ENCODE data around the gene LRP5. TPM values are rescaled to one million over a fixed set of nuclear protein-coding genes. Genes with fewer than 3 reads are reported as not detected.

Gene LRP5
- total and polyA plus RNA-seq, 10 donors = 3.9 to 21.8 (median 14.1) TPM

DNA sequence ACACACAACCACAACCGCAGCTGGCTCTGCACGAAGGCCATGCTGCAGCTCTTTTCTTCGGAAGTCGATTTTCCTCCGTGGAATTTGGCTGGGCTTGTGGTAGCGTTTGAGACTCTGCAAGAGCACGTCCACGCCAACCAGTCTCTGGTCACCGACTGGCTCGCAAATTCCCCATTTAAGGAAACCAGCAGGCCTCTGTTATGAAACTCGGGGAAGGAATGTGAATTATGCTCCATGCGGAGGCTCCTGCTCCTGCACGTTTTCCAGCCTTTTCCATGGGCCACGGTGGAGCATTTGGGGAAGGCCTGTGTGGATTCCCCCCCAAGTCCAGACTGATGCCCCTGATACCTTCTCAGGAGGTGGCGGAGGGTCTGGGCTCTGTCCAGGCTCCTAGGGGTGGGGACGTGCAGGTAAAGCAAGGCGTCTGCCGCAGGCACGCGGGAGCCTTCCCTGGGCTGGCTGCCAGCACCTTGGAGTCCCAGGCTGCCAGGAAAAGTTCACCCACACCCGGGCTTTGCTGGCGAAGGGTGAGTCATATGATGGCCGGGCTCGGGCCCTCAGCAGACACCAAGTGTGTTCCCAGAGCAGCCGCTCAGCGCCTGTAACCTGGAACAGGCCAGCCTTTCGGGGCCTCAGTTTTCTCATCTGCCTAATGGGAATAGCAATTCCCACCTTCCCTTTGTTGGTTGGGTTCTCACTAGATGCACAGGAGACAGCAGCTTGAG, 41.9 kb downstream of the LRP5 start:
- Histone ChIP-seq H3K27me3 (replicated peaks in 1 of 7) (no peaks in the 10 kb centered on the region), H3K4me3 (no peak overlapping the region), H3K9me3 (peaks cover 0 to 3% (median 0%) of the 10 kb centered on the region in 8 donors), H3K36me3 (peaks cover 0 to 7% (median 0%) of the 10 kb centered on the region in 6 donors), H3K27ac (peak overlapping the region in 7 of 8 donors; percentile 54 to 71 (median 64)), H3K4me1 (peaks cover 0 to 22% (median 0%) of the 10 kb centered on the region in 6 donors)
- TF ChIP-seq, protein P1, sequence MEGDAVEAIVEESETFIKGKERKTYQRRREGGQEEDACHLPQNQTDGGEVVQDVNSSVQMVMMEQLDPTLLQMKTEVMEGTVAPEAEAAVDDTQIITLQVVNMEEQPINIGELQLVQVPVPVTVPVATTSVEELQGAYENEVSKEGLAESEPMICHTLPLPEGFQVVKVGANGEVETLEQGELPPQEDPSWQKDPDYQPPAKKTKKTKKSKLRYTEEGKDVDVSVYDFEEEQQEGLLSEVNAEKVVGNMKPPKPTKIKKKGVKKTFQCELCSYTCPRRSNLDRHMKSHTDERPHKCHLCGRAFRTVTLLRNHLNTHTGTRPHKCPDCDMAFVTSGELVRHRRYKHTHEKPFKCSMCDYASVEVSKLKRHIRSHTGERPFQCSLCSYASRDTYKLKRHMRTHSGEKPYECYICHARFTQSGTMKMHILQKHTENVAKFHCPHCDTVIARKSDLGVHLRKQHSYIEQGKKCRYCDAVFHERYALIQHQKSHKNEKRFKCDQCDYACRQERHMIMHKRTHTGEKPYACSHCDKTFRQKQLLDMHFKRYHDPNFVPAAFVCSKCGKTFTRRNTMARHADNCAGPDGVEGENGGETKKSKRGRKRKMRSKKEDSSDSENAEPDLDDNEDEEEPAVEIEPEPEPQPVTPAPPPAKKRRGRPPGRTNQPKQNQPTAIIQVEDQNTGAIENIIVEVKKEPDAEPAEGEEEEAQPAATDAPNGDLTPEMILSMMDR (IDR thresholded peaks at IDR 0.05 in 8 of 11, conservative IDR thresholded peaks at IDR 0.05 in 3 of 11) = no peak
- TF ChIP-seq POLR2A (IDR thresholded peaks at IDR 0.05) (no peak), POLR2AphosphoS5 (IDR thresholded peaks at IDR 0.05) (peak in 1 of 3 donors; percentile 50)
- DNase-seq = no peak
- intact Hi-C loops (cut with DNase I; ENCODE audit: low total_unique reads) = no loop called here
- WGBS, 5 donors = 79 to 83% (median 80%) methylated on average over 23 to 27 of the region's 27 CpGs

DNA sequence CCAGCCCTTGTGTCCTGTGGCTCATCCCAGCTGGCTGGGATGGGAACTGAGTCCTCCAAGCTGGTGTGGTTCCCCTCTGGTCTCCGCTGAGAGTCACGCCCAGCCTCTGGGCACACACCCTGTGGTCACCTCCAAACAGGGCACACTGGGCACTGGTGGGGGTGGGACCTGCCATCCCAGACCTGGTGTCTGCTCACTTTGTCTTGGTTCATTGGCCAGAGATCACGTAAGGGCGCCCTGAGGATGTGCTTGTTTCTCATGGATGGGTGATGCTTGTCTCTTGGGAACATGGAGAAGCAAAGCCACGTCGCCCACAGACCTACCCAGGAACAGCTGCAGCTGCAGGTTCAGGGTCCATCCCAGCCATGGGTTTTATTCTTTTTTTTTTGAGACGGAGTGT, 43.1 kb downstream of the LRP5 start:
- Histone ChIP-seq H3K27ac (peak overlapping the region in 6 of 8 donors; percentile 54 to 71 (median 63)), H3K9me3 (peaks cover 0 to 3% (median 0%) of the 10 kb centered on the region in 8 donors), H3K27me3 (replicated peaks in 1 of 7) (no peaks in the 10 kb centered on the region), H3K36me3 (peaks cover 0 to 7% (median 0%) of the 10 kb centered on the region in 6 donors), H3K4me1 (peaks cover 0 to 22% (median 0%) of the 10 kb centered on the region in 6 donors), H3K4me3 (no peak overlapping the region)
- WGBS, 5 donors = 62 to 86% (median 79%) methylated on average over 5 to 7 of the region's 7 CpGs
- DNase-seq = no peak
- intact Hi-C loops (cut with DNase I; ENCODE audit: low total_unique reads) = no loop called here
- TF ChIP-seq POLR2A (IDR thresholded peaks at IDR 0.05) (no peak), POLR2AphosphoS5 (IDR thresholded peaks at IDR 0.05) (no peak)
- TF ChIP-seq, protein P1 (IDR thresholded peaks at IDR 0.05 in 8 of 11, conservative IDR thresholded peaks at IDR 0.05 in 3 of 11) = no peak

DNA sequence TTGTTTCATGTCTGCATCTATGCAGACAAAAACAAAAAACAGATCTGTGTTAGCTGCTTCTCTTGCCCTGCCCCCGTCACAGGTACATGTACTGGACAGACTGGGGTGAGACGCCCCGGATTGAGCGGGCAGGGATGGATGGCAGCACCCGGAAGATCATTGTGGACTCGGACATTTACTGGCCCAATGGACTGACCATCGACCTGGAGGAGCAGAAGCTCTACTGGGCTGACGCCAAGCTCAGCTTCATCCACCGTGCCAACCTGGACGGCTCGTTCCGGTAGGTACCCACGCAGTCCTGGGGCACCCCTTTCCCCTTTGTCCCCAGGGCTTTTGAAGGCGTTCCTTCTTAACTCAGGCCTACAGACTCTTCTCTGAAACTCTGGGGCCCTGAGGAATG, 45.2 kb downstream of the LRP5 start:
- Histone ChIP-seq H3K4me3 (no peak overlapping the region), H3K36me3 (peaks cover 0 to 7% (median 0%) of the 10 kb centered on the region in 6 donors), H3K27ac (peak overlapping the region in 1 of 8 donors; percentile 23), H3K9me3 (peaks cover 0 to 3% (median 0%) of the 10 kb centered on the region in 8 donors), H3K27me3 (replicated peaks in 1 of 7) (no peaks in the 10 kb centered on the region), H3K4me1 (peaks cover 0 to 22% (median 0%) of the 10 kb centered on the region in 6 donors)
- intact Hi-C loops (cut with DNase I; ENCODE audit: low total_unique reads) = no loop called here
- TF ChIP-seq, protein P1 (IDR thresholded peaks at IDR 0.05 in 8 of 11, conservative IDR thresholded peaks at IDR 0.05 in 3 of 11) = no peak
- TF ChIP-seq POLR2AphosphoS5 (IDR thresholded peaks at IDR 0.05) = no peak
- no peak for TF ChIP-seq POLR2A (IDR thresholded peaks at IDR 0.05)
- no peak for DNase-seq
- 90 to 94% (median 90%) methylated on average over 13 to 14 of the region's 14 CpGs for WGBS, 5 donors

DNA sequence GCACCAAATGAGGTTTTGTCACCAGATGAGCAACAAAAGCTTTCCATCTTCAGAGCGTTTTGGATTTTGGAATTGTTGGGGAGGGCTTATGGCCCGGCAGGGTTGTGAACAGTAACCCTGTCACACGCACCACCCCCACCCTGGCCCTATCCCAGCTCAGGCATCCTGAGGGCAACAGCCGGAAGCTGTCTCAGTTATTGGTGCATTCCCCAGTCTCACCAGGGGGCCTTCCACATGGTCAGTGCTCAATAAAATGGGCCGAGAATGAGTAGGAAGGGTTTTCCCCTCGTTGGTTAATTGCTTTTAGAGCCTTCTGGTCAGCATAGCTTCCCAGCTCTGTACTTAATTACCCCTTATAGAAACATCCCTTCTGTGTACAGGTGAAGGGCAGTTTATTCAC, 46.0 kb downstream of the LRP5 start:
- intact Hi-C loops (cut with DNase I; ENCODE audit: low total_unique reads) = no loop called here
- no peaks in the 10 kb centered on the region for H3K27me3 ChIP-seq (replicated peaks in 1 of 7)
- peaks cover 0 to 21% (median 0%) of the 10 kb centered on the region in 6 donors for H3K4me1 ChIP-seq
- WGBS, 5 donors = 56 to 88% (median 74%) methylated on average over 4 to 6 of the region's 6 CpGs
- H3K9me3 ChIP-seq = peaks cover 0 to 3% (median 0%) of the 10 kb centered on the region in 8 donors
- peak overlapping the region in 2 of 8 donors; percentile 5 to 23 for H3K27ac ChIP-seq
- peak in 2 of 3 donors; percentile 52 to 61 for TF ChIP-seq POLR2AphosphoS5 (IDR thresholded peaks at IDR 0.05)
- TF ChIP-seq, protein P1 (IDR thresholded peaks at IDR 0.05 in 8 of 11, conservative IDR thresholded peaks at IDR 0.05 in 3 of 11) = no peak
- H3K36me3 ChIP-seq = peaks cover 0 to 7% (median 0%) of the 10 kb centered on the region in 6 donors
- no peak for DNase-seq
- H3K4me3 ChIP-seq = no peak overlapping the region
